NCI-H1105 (cell line): ENCODE measurements around the gene DLGAP1.

ENCODE experiments used
- DNase-seq: peaks from one replicate; lab custom pipeline; 2025; lab: John Stamatoyannopoulos, UW

Gene DLGAP1

DNA sequence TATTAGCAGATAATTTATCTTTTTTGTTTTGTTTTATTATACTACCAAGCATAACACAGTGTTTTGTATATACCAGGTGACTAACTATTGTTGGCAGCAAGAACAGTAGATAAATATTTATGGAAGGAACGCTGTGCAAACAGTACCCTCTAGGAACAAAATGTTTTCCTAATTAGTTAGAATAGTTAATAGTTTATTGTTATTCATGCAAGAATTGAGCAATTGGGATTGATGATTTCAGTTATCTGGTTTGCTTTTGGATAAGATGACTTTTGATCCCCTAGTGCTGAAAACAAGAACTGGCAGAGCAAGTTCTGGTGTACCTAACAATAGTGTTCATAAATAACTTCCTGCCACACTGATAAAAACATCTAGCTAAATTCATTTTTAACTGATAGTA lies 681.8 kb downstream of the DLGAP1 start:
- no peak for DNase-seq

DNA sequence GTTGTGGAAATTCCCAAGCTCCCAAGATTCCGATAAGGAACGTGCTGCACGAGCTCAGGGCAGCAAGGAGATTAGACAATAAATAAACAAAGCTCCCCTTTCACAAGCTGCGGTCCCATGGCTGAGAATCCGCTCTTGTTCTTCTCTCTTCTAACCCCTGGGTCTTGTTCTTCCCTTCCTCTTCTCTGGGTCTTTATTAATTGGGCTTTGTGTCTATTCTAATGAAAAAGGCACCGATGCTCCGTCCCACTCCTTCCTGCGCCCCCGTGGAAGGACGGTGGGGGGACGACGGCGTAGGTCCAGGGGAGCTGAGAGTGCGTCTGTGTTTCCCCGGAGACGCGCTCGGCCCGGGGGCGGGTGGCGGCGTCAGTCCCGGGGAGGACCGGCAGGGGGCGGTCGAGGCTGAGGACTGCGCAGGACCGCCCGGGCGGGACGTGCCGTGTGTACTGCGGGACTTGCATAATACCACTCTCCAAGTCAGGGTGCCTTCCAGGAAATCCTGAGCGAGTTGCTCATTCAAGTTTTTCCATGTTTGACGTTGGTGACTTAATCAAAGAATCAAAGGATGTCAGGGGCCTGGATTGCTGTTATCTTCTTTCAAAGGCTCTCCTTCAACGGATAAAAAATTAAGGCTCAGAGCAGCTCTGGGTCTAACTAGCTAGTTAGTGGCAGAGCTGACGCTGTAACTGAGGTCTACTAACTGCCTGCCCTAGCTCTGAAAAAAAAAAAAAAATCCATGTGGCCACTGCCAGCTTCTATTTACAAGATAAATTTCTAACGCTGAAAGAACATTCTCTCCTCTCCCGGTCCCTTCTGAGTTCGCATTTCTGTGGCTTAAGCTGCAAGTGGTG lies 683.8 kb downstream of the DLGAP1 start:
- DNase-seq: no peak

- DNase-seq: no peak
Observed at GRCh38 chr18:3761266-3761665, 693.8 kb downstream of the DLGAP1 start.

- no peak for DNase-seq
Observed at GRCh38 chr18:3760741-3761140, 694.4 kb downstream of the DLGAP1 start.

- DNase-seq: no peak
Observed at GRCh38 chr18:3759099-3759498, 696.0 kb downstream of the DLGAP1 start.

DNA sequence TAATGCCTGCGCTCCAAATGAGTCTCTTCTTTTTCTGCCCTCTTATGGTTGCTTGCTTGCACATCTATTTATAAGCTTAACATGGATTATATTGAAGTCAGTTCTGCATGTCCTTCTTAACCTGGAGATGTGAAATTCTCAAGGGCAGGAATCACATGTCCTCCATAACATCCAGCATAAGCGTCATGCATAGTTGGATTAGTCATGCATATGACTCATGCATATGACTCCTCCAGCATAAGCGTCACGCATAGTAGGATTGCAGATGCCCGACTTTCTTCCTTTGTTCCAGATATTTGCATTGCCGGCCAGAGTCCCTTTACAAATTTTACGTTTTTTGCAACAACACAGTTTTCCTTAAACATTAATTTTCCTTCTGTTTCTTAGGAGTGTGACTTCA lies 696.6 kb downstream of the DLGAP1 start:
- DNase-seq: no peak

DNA sequence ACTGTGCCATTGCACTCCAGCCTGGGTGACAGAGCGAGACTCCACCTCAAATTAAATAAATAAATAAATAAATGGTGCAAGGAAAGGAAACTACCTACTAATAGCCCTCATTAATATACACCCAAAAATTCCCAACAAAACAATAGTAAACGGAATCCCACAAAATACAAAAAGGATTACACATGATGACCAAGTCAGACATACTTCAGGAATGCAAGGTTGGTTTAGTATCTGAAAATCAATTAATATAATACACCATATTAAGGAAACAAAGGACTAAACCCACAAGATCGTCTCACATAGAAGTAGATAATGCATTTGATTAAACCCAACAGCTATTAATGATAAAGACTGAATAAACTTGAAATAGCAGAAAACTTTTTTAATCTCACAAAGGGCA lies 697.7 kb downstream of the DLGAP1 start:
- DNase-seq: no peak

DNA sequence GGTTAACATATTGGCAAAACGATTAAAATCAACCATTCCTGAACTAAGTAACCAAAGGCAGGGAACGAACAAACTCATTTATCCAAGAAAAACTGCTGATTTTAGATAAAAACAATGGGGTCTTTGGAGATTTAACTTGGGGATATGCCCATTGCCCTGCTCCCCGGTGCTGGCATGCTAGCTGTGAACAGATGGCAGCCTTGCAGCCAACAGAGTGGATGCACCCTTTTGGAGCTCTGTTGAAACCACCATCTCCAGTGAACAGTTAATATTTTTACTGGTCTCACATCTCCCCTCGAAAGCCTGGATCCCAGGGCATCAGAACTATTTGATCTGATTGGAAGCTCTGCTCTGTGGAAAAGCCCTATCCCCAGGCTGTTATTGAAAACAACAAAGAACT lies 702.0 kb downstream of the DLGAP1 start:
- no peak for DNase-seq

- no peak for DNase-seq
Observed at GRCh38 chr18:3748086-3748485, 707.0 kb downstream of the DLGAP1 start.

- no peak for DNase-seq
Observed at GRCh38 chr18:3747176-3747973, 707.7 kb downstream of the DLGAP1 start.

DNA sequence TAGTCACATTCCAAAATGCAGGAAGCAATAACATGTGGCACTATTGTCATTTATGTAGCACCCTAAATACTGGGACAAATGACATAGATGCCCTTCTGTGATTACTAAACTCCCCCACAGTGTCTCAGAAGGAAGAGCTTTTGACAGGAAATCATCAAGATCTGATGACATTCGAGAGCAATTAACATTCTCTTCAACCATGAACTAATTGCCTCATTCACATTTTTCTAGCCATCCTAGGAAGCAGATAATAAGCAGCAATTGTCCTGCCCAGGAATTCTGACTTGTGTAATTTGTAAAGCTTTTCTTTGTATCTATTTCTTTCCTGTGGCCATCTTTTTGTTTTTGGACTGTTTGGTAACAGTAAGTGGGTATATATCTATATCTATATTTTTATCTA lies 712.6 kb downstream of the DLGAP1 start:
- no peak for DNase-seq

DNA sequence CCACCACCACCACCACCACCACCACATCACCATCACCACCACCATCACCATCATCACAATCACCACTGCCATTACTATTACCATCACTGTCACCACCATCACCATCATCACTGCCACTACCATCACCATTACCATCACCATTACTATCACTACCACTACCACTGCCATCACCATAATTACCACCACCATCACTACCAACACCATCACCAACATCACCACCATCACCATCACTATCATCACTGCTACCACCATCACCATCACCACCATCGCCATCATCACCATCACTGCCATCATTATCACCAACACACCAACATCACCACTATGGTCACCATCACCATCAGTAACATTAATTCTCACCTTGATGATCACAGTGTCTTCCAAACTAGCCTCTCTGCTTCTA lies 713.8 kb downstream of the DLGAP1 start:
- DNase-seq: no peak

DNA sequence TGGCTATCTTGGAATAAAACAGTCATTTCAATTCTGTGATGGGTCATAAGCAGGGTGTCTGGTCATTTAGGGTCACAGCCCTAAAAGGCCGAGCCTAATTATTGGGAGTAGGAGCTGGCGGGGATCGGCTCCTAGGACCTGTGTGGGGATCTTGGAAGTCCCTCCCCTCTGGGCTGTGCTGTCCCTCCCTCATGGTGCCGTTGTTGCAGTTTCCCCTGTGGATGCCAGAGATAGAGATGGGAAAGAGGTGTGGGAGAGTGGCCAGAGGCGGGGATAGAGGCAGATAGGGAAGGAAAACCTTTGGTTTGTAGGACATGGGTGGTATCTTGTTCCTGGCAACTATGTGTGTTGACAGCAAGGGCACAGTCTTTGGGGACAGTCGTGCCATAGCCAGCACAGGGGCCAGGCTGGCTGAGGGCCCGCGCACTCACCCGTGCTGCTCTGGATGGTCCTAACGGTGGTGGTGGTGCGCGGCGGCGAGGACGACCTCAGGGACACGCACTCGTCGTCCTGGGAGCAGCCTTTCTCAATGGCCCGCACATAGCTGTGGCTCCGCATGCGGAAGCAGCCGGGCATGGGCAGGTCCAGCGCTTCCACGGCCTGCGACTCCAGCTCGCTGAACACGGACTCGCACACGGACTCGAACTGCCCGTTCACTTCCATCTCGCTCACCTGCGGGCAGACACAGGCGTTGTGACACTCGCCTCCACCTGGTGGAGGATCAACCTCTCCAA lies 726.2 kb downstream of the DLGAP1 start:
- no peak for DNase-seq

DNA sequence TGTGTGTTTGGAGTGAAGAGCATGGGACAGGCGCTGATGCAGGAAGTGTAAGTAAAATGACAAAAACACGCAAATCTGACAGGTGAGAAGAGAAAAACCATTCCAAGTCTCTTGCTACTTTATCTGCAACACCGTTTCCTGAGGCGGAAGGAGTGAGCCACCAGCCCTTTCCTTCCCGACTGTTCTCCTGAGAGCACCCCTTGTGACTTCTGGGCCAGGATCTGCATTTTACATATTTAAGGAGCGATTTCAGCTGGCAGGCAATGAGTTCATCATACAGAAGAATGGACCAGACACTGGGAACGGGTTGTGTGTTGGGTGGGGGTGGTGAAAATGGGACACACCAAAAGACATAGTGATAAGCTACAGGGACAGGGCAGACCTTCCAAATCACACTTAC lies 727.8 kb downstream of the DLGAP1 start:
- no peak for DNase-seq

- no peak for DNase-seq
Observed at GRCh38 chr18:3726238-3726951, 728.7 kb downstream of the DLGAP1 start.

- no peak for DNase-seq
Observed at GRCh38 chr18:3725115-3725514, 730.0 kb downstream of the DLGAP1 start.

DNA sequence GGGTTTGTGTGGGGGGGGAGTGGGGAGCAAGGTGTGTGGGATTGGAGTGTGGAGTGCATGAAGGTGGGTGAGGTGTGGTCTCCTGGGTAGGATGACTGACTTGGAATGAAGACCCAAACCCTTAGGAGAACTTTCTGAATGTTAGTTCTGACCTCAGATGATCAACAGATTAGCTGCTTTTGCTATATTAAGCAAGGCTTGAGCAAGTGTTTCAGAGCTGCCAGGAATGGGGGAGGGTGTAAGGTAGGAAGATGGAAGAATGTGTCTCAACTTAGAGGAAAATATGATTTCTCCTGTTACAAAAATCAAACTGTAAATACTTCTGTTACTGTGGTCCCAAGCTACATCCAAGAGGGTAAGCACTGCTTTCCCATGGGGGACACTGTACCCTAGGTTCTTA lies 731.6 kb downstream of the DLGAP1 start:
- DNase-seq: no peak

GRCh38 chr18:3722649-3723433 lies 732.3 kb downstream of the DLGAP1 start:
- DNase-seq: no peak

DNA sequence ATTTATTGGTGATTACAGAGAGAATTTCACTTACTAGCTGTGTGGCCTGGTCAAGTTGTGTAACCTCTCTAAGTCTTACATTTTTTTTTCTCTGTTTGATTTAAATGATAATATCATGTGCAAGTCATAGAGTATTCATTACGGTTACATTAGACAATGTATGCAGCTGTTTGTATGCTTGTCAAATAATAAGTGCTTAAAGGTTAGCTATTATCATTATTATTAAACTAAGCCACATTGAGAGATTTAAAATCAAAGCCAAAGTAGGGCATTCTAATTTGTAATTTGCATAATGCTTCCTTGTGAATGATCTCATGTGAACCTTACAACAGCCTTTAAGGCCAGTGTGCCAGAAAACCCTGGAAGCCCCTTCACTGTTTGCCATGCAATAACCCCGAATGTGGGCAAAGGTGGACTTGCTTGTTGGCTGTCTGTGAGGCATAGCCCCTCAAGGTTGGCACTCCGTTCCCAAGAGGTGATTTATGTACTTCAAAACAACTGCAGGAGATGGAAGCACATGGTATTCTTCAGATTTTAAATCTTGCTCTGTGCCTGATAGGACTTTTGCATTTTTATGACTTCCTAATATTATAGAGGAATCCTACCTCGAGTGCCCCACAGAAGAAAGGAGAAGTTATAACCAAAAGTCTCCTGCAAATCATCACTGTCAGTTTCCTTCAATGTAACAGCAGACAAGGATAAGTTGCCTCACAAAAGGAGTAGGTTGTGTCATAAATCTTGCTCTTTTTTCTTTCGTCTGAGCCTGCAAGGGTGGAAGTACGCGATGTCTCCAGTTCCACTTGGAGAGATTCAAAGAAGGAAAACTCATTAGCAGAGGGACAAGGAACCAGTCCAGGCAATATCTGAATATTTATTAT lies 733.1 kb downstream of the DLGAP1 start:
- DNase-seq: no peak
